Heart left ventricle (tissue), 16 donors: ENCODE results near the gene METTL25. TPM values are rescaled to one million over a fixed set of nuclear protein-coding genes. Genes with fewer than 3 reads are reported as not detected.

Experiments
- ATAC-seq, 4 donors: fragments of 200-7000 bp; cut with Tn5 transposase; one replicate each; pipeline ENCODE4 v1.9.1; 2020 to 2022; ENCODE audit warnings: moderate library complexity in 4 of 4, mild to moderate bottlenecking in 3 of 4, moderate number of reproducible peaks in 1 of 4
- DNase-seq, 5 donors: peaks; one replicate each; pipeline ENCODE4 v3.0.0-alpha.2; 2020
- H3K27ac ChIP-seq, 12 donors: fragments of 200-600 bp; sonication (generic) in 4 of 12; one replicate each; pipeline versions ENCODE4 v1.5.0 to v1.8.0; 2016 to 2022; ENCODE audit warnings: mild to moderate bottlenecking in 2 of 12
- H3K27me3 ChIP-seq, 9 donors: fragments of 200-600 bp; sonication (generic) in 2 of 9; one replicate each; pipeline versions ENCODE4 v1.5.1 to v1.8.0; 2016 to 2022; ENCODE audit warnings: mild to moderate bottlenecking in 3 of 9
- H3K36me3 ChIP-seq, 9 donors: fragments of 200-600 bp; sonication (generic) in 2 of 9; one replicate each; pipeline versions ENCODE4 v1.5.0 to v1.8.0; 2018 to 2022; ENCODE audit warnings: mild to moderate bottlenecking in 2 of 9
- H3K4me1 ChIP-seq, 12 donors: fragments of 200-600 bp; sonication (generic) in 4 of 12; one replicate each; pipeline versions ENCODE4 v1.5.0 to v1.8.0; 2016 to 2022; ENCODE audit warnings: mild to moderate bottlenecking in 3 of 12
- H3K4me3 ChIP-seq, 12 donors: fragments of 200-600 bp; sonication (generic) in 4 of 12; one replicate each; pipeline versions ENCODE4 v1.5.0 to v1.8.0; 2017 to 2022; ENCODE audit warnings: mild to moderate bottlenecking in 9 of 12, moderate library complexity in 4 of 12
- H3K9me3 ChIP-seq, 12 donors: fragments of 200-600 bp; sonication (generic) in 4 of 12; one replicate each; pipeline versions ENCODE4 v1.5.0 to v1.8.0; 2016 to 2022; ENCODE audit warnings: mild to moderate bottlenecking in 1 of 12
- CTCF ChIP-seq, 12 donors: fragments of 200-600 bp; sonication (generic) in 4 of 12; IDR thresholded peaks; one replicate each; pipeline versions ENCODE4 v1.5.0 to v1.8.0; 2018 to 2022; ENCODE audit warnings: antibody characterized with exemption in 12 of 12, mild to moderate bottlenecking in 5 of 12
- POLR2A ChIP-seq, 2 donors: fragments of 450-650 bp; IDR thresholded peaks; one replicate each; pipeline ENCODE4 v1.6.1; 2017; ENCODE audit warnings: antibody characterized with exemption in 2 of 2, mild to moderate bottlenecking in 2 of 2, moderate library complexity in 2 of 2
- WGBS, 4 donors: extraction: QIAGEN DNeasy Blood & Tissue Kit in 2 of 4; methylation state at CpG; one replicate each; pipeline versions ENCODE4 v1.1.5 to v1.1.7; 2013 to 2018; 5-methylcytosine and 5-hydroxymethylcytosine counted together
- intact Hi-C, 10 donors: fragments of 100-400 bp; cut with DNase I; formaldehyde crosslinking; loops; one replicate each; pipeline versions ENCODE4 v1.11.1 to v1.14.2; 2022
- polyA plus RNA-seq, 2 donors: library from polyadenylated mRNA; stranded (reverse); fragments of 200-250 nt; gene quantifications; one replicate each; pipeline ENCODE4 v1.2.3, GENCODE V29; 2013
- total RNA-seq, 9 donors: library from RNA; depleted of rRNA in 2 of 9; stranded (reverse); fragments of >200 nt in 2 of 9; fragmentation: NEBNext Ultra II Directional in 3 of 9; extraction: Animal tissue kit (Norgen Biotek cat#: 25700) in 3 of 9; gene quantifications; one replicate each; pipeline versions ENCODE4 v1.1.0 to v1.2.4, GENCODE V29; 2016 to 2023
- donor health status: ischemic (EF 13 %, LVEDD 7.1; RV severe dilation, severe dysfunction).
- donor health status: healthy with polysubstance abuse.
- donor health status: DM: no; HTN: yes; CAD: no.
- donor health status: DM: no; HTN: no; CAD: no.
- donor health status: ischemic (EF 25% LVEDD 6.9; RV normal size, moderate dysfunction).
- donor health status: ischemic (EF 25% LVEDD 5.7; RV mildly dilated, moderate dysfunction).
- donor health status: healthy.
- donor health status: DM: yes; HTN: yes; CAD: no.
- donor health status: ischemic (EF 35%, LVEDD 5.7; RV mildly dilated, moderate dysfunction).
- donor health status: nonischemic (EF 11% LVEDD 7.7; RV severe dilation, severe dysfunction).
- donor health status: DM: yes; HTN: yes; CAD: no.
- donor health status: PGD.
- donor health status: ischemic (EF 29% LVEDD 5.4; RV normal size, mild dysfunction).
- donor health status: nonischemic (EF 23%, LVEDD 6.1; RV moderate dilation, normal function).

Gene METTL25
- total and polyA plus RNA-seq, 11 donors, result 2.2 to 19.6 (median 11.5) TPM

- no peak overlapping the region for H3K27ac ChIP-seq
- H3K27me3 ChIP-seq, result no peaks in the 10 kb centered on the region
- 96 to 100% (median 98%) methylated on average over 2 of the region's 2 CpGs for WGBS, 4 donors
- H3K36me3 ChIP-seq, result peaks cover 0 to 23% (median 8%) of the 10 kb centered on the region in 9 donors
- intact Hi-C loops, result no loop called here
- H3K4me1 ChIP-seq, result peaks cover 0 to 3% (median 0%) of the 10 kb centered on the region in 12 donors
- DNase-seq (no peak), ATAC-seq (no peak)
- H3K4me3 ChIP-seq, result no peak overlapping the region
- TF ChIP-seq POLR2A (IDR thresholded peaks at IDR 0.05), result no peak
- no peak for TF ChIP-seq CTCF (IDR thresholded peaks at IDR 0.05)
- H3K9me3 ChIP-seq, result peaks cover 0 to 22% (median 9%) of the 10 kb centered on the region in 12 donors
Observed at GRCh38 chr12:82375201-82375600, 16.9 kb downstream of the METTL25 start.

GRCh38 chr12:82378997-82379396 is 20.7 kb downstream of the METTL25 start:
- Histone ChIP-seq H3K4me1 (peaks cover 0 to 3% (median 0%) of the 10 kb centered on the region in 12 donors), H3K4me3 (no peak overlapping the region), H3K27ac (no peak overlapping the region), H3K27me3 (no peaks in the 10 kb centered on the region), H3K36me3 (peaks cover 0 to 7% (median 3%) of the 10 kb centered on the region in 9 donors), H3K9me3 (peaks cover 0 to 16% (median 9%) of the 10 kb centered on the region in 12 donors)
- no peak for TF ChIP-seq POLR2A (IDR thresholded peaks at IDR 0.05)
- no peak for TF ChIP-seq CTCF (IDR thresholded peaks at IDR 0.05)
- ATAC-seq, result no peak
- DNase-seq, result no peak
- intact Hi-C loops, result no loop called here

- Histone ChIP-seq H3K27ac (no peak overlapping the region), H3K4me3 (no peak overlapping the region), H3K9me3 (no peaks in the 10 kb centered on the region), H3K36me3 (peaks cover 0 to 18% (median 8%) of the 10 kb centered on the region in 9 donors), H3K27me3 (no peaks in the 10 kb centered on the region), H3K4me1 (peaks cover 0 to 10% (median 0%) of the 10 kb centered on the region in 12 donors)
- DNase-seq, result no peak
- WGBS, 4 donors, result 59 to 68% (median 60%) methylated on average over 2 of the region's 2 CpGs
- ATAC-seq, result peak in 1 of 4 donors; percentile 52
- TF ChIP-seq POLR2A (IDR thresholded peaks at IDR 0.05) (no peak), CTCF (IDR thresholded peaks at IDR 0.05) (peak in 7 of 12 donors; percentile 18 to 45 (median 31))
- intact Hi-C loops, result no loop called here
Observed at GRCh38 chr12:82383930-82384552, 25.7 kb downstream of the METTL25 start.

- intact Hi-C loops, result no loop called here
Observed at GRCh38 chr12:82398879-82399278, 40.5 kb downstream of the METTL25 start.

More at GRCh38 chr12:82398879-82399278, 40.5 kb downstream of the METTL25 start:
- Histone ChIP-seq H3K4me1 (peaks cover 0 to 3% (median 0%) of the 10 kb centered on the region in 12 donors), H3K27ac (no peak overlapping the region), H3K4me3 (no peak overlapping the region), H3K36me3 (peaks cover 0 to 45% (median 16%) of the 10 kb centered on the region in 9 donors), H3K9me3 (peaks cover 0 to 13% (median 0%) of the 10 kb centered on the region in 12 donors), H3K27me3 (no peaks in the 10 kb centered on the region)
- TF ChIP-seq CTCF (IDR thresholded peaks at IDR 0.05), result no peak
- TF ChIP-seq POLR2A (IDR thresholded peaks at IDR 0.05), result no peak
- no peak for DNase-seq
- no peak for ATAC-seq
